B cell (primary cell): ENCODE results near the gene ETV2. TPM values are rescaled to one million over a fixed set of nuclear protein-coding genes. Genes with fewer than 3 reads are reported as not detected.

Experiments used
- ATAC-seq: fragments of 200-7000 bp; cut with Tn5 transposase; one replicate; pipeline ENCODE4 v1.10.0; 2021; ENCODE audit warnings: low read depth, mild to moderate bottlenecking, moderate number of reproducible peaks, moderate library complexity
- CTCF ChIA-PET: fragments of 350-600 bp; sonication (Branson Sonifier 250); formaldehyde crosslinking; loops from one replicate; lab custom pipeline; 2021; ENCODE audit warnings: antibody characterized with exemption, inconsistent platforms; lab: Charles Lee
- POLR2A ChIA-PET: fragments of 350-600 bp; sonication (Branson Sonifier 250); formaldehyde crosslinking; loops from one replicate; lab custom pipeline; 2021; ENCODE audit warnings: antibody characterized with exemption; lab: Charles Lee
- DNase-seq: peaks from one replicate; pipeline ENCODE4 v3.0.0; 2013
- H2AFZ ChIP-seq: 2 replicates; pipeline ENCODE4 v1.6.1; 2012; ENCODE audit warnings: mild to moderate bottlenecking, low read depth, low read length; ENCODE audit not compliant: insufficient read depth, poor library complexity, severe bottlenecking
- H3K27ac ChIP-seq, 2 donors: 1 replicate in 1 of 2; 2 replicates in 1 of 2; pipeline ENCODE4 v1.5.1; 2012 to 2013; ENCODE audit warnings: low read length in 2 of 2, mild to moderate bottlenecking in 2 of 2, moderate library complexity in 1 of 2
- H3K27me3 ChIP-seq, 4 experiments: fragments of 200-600 bp in 1 of 4; sonication (generic) in 1 of 4; replicated peaks in 1 of 4; 1 replicate in 2 of 4; 2 replicates in 2 of 4; pipeline versions ENCODE4 v1.6.1 to v1.7.0; 2013 to 2016; ENCODE audit warnings: low read length in 3 of 4, mild to moderate bottlenecking in 2 of 4, mixed read lengths in 1 of 4, moderate library complexity in 1 of 4; ENCODE audit not compliant: insufficient read depth in 4 of 4, control insufficient read depth in 3 of 4; ENCODE audit errors: control extremely low read depth in 1 of 4
- H3K36me3 ChIP-seq, 2 experiments: replicated peaks in 1 of 2; 1 replicate in 1 of 2; 2 replicates in 1 of 2; pipeline versions ENCODE4 v1.6.1 to v1.7.1; 2013; ENCODE audit warnings: low read length in 1 of 2; ENCODE audit not compliant: insufficient read depth in 2 of 2, control insufficient read depth in 1 of 2; ENCODE audit errors: control extremely low read depth in 1 of 2, extremely low read depth in 1 of 2
- H3K4me1 ChIP-seq, 2 donors: fragments of 200-600 bp in 1 of 2; sonication (generic) in 1 of 2; 1 replicate in 1 of 2; 2 replicates in 1 of 2; pipeline versions ENCODE4 v1.5.1 to v1.6.1; 2013 to 2017; ENCODE audit warnings: low read length in 2 of 2; ENCODE audit not compliant: control insufficient read depth in 2 of 2, insufficient read depth in 2 of 2
- H3K4me2 ChIP-seq: replicated peaks from 2 replicates; pipeline ENCODE3; 2012; ENCODE audit warnings: mild to moderate bottlenecking, low read depth, low read length; ENCODE audit not compliant: poor library complexity, severe bottlenecking
- H3K4me3 ChIP-seq, 5 experiments: fragments of 200-600 bp in 1 of 5; sonication (generic) in 1 of 5; 1 replicate in 3 of 5; 2 replicates in 2 of 5; pipeline versions ENCODE4 v1.5.1 to v1.7.0; 2011 to 2016; ENCODE audit warnings: low read length in 4 of 5, mild to moderate bottlenecking in 4 of 5, low read depth in 2 of 5, control low read depth in 1 of 5, moderate library complexity in 1 of 5; ENCODE audit not compliant: insufficient read depth in 1 of 5; ENCODE audit errors: control extremely low read depth in 1 of 5, extremely low read depth in 1 of 5
- H3K79me2 ChIP-seq: fragments of 200-600 bp; sonication (generic); one replicate; pipeline ENCODE4 v1.6.0; 2016; ENCODE audit warnings: low read length; ENCODE audit not compliant: control insufficient read depth, insufficient read depth
- H3K9ac ChIP-seq: fragments of 200-600 bp; sonication (generic); 2 replicates; pipeline ENCODE4 v1.6.1; 2017; ENCODE audit warnings: mild to moderate bottlenecking, low read length, moderate library complexity
- H3K9me3 ChIP-seq, 3 donors: one replicate each; pipeline versions ENCODE4 v1.6.1 to v1.7.1; 2013; ENCODE audit warnings: low read length in 2 of 3; ENCODE audit not compliant: control insufficient read depth in 2 of 3, insufficient read depth in 1 of 3; ENCODE audit errors: control extremely low read depth in 1 of 3
- H4K20me1 ChIP-seq: 2 replicates; pipeline ENCODE4 v1.6.0; 2012; ENCODE audit warnings: mild to moderate bottlenecking, low read length; ENCODE audit not compliant: insufficient read depth, control insufficient read depth, poor library complexity, severe bottlenecking
- H3K27ac Mint-ChIP-seq: one replicate; pipeline ENCODE4 v1.8.0; 2021; ENCODE audit warnings: mixed read lengths
- H3K27me3 Mint-ChIP-seq: one replicate; pipeline ENCODE4 v1.8.0; 2021; ENCODE audit warnings: mixed read lengths
- H3K4me1 Mint-ChIP-seq: one replicate; pipeline ENCODE4 v1.8.0; 2021; ENCODE audit warnings: mixed read lengths
- H3K4me3 Mint-ChIP-seq: one replicate; pipeline ENCODE4 v1.8.0; 2021; ENCODE audit warnings: mixed read lengths
- H3K9me3 Mint-ChIP-seq: one replicate; pipeline ENCODE4 v1.8.0; 2022; ENCODE audit warnings: mixed read lengths; ENCODE audit not compliant: insufficient read depth
- EZH2 ChIP-seq: IDR thresholded peaks from 2 replicates; pipeline ENCODE4 v1.6.1; 2012; ENCODE audit warnings: borderline replicate concordance, low read depth, mild to moderate bottlenecking, moderate library complexity, low read length; ENCODE audit not compliant: insufficient read depth, poor library complexity, severe bottlenecking
- WGBS: methylation state at CpG from one replicate; pipeline ENCODE4 v1.1.5; 2013; ENCODE audit warnings: missing lambda C conversion rate; ENCODE audit not compliant: insufficient coverage; 5-methylcytosine and 5-hydroxymethylcytosine counted together
- intact Hi-C: fragments of 100-400 bp; cut with micrococcal nuclease; formaldehyde crosslinking; loops from one replicate; pipeline ENCODE4 v1.10.0; 2022
- polyA plus RNA-seq: library from polyadenylated mRNA; depleted of rRNA; stranded (reverse); fragments of >200 nt; gene quantifications from 2 replicates; pipeline ENCODE4 v1.2.3, GENCODE V29; 2012
- total RNA-seq, 2 donors: library from RNA; stranded (reverse); fragments of 120-200 nt in 1 of 2; gene quantifications; 1 replicate in 1 of 2; 2 replicates in 1 of 2; pipeline versions ENCODE4 v1.2.3 to v1.2.4, GENCODE V29; 2013 to 2022
- TF ChIP-seq, protein P1 (sequence below): fragments of 200-600 bp; IDR thresholded peaks from one replicate; pipeline ENCODE4 v1.8.0; 2022; ENCODE audit warnings: antibody characterized with exemption, mild to moderate bottlenecking

The ETV2 gene
- total and polyA plus RNA-seq, 2 donors (not counting 1 experiment from before 2014, with no cell fraction given), result 0.42 to 0.49 TPM

DNA sequence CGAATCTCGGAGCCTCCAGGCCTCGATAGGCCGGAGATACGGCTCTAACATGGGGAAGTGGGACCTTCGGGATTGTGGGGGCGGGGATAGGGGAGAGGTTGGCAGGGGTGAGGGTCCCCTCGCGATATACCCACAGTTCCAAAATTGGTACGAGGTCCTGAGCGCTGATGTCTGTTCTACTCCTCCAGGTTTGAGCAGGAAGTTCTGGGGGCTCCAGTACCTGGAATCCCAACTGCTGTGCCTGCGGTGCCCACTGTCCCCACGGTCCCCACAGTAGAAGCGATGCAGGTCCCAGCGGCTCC lies 12.3 kb upstream of the ETV2 start:
- Histone ChIP-seq H4K20me1 (peaks cover 9% of the 10 kb centered on the region), H3K9me3 (no peaks in the 10 kb centered on the region), H3K36me3 (peaks cover 0 to 34% of the 10 kb centered on the region in 2 experiments), H3K27me3 (no peaks in the 10 kb centered on the region), H3K27ac (peak overlapping the region; percentile 80 to 89), H3K9ac (peak overlapping the region; percentile 81), H3K4me1 (peaks cover 8 to 17% of the 10 kb centered on the region in 2 donors), H2AFZ (peak overlapping the region; percentile 91), H3K4me2 (peak overlapping the region; percentile 78), H3K79me2 (peaks cover 4% of the 10 kb centered on the region), H3K4me3 (peak overlapping the region; percentile 81 to 98 (median 85))
- peak overlapping the region; percentile 99 for H3K27ac Mint-ChIP-seq
- H3K4me3 Mint-ChIP-seq, result peak overlapping the region; percentile 99
- no peaks in the 10 kb centered on the region for H3K27me3 Mint-ChIP-seq
- ChIA-PET CTCF (interaction anchor here (0.9 kb wide), 1 partner anchor 23 kb away, joined by 3 read pairs; no protein-coding TSS in a partner anchor), POLR2A (interaction anchor here (2.2 kb wide), 1 partner anchor 19 kb away, joined by 5 read pairs; no protein-coding TSS in a partner anchor)
- WGBS, result 9% methylated on average over 10 of the region's 15 CpGs
- no peaks in the 10 kb centered on the region for H3K9me3 Mint-ChIP-seq
- intact Hi-C loops, result no loop called here
- ATAC-seq (no peak), DNase-seq (no peak)
- H3K4me1 Mint-ChIP-seq, result peaks cover 25% of the 10 kb centered on the region
- TF ChIP-seq, protein P1, sequence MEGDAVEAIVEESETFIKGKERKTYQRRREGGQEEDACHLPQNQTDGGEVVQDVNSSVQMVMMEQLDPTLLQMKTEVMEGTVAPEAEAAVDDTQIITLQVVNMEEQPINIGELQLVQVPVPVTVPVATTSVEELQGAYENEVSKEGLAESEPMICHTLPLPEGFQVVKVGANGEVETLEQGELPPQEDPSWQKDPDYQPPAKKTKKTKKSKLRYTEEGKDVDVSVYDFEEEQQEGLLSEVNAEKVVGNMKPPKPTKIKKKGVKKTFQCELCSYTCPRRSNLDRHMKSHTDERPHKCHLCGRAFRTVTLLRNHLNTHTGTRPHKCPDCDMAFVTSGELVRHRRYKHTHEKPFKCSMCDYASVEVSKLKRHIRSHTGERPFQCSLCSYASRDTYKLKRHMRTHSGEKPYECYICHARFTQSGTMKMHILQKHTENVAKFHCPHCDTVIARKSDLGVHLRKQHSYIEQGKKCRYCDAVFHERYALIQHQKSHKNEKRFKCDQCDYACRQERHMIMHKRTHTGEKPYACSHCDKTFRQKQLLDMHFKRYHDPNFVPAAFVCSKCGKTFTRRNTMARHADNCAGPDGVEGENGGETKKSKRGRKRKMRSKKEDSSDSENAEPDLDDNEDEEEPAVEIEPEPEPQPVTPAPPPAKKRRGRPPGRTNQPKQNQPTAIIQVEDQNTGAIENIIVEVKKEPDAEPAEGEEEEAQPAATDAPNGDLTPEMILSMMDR, result no peak
- no peak for TF ChIP-seq EZH2

DNA sequence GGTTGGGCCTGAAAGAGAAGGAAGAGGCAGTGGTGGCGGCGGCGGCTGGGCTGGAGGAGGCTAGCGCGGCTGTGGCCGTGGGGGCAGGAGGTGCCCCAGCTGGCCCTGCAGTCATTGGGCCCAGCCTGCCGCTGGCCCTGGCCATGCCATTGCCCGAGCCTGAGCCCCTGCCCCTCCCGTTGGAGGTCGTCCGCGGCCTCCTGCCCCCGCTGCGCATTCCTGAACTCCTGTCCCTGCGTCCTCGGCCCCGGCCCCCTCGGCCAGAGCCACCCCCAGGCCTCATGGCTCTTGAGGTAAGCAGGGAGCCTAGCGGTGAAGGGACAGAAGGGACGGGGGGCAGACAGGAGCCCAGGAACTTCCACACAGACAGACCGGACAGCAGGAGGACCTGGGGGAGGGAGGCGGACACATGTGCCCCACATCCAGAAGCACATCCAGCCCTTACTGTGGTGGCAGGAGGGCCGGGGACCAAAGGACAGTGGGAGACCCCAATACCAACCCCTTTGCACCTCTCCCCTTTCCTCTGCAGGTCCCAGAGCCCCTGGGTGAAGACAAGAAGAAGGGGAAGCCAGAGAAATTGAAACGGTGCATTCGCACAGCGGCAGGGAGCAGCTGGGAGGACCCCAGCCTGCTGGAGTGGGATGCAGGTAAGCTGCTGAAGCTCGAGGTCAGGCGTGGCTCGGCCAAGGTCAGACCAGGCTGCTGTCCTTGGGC lies 7.7 kb upstream of the ETV2 start:
- Mint-ChIP-seq H3K9me3 (no peaks in the 10 kb centered on the region), H3K27ac (no peak overlapping the region), H3K4me1 (peaks cover 15% of the 10 kb centered on the region), H3K4me3 (no peak overlapping the region), H3K27me3 (no peaks in the 10 kb centered on the region)
- no peak overlapping the region for H2AFZ ChIP-seq
- WGBS, result 94% methylated on average over 25 of the region's 29 CpGs
- no peak overlapping the region for H3K9ac ChIP-seq
- H4K20me1 ChIP-seq, result peaks cover 9% of the 10 kb centered on the region
- no peak overlapping the region for H3K4me3 ChIP-seq
- intact Hi-C loops, result no loop called here
- TF ChIP-seq, protein P1, result no peak
- TF ChIP-seq EZH2, result no peak
- H3K4me1 ChIP-seq, result peaks cover 3 to 9% of the 10 kb centered on the region in 2 donors
- peaks cover 1 to 64% of the 10 kb centered on the region in 2 experiments for H3K36me3 ChIP-seq
- H3K27me3 ChIP-seq, result no peaks in the 10 kb centered on the region
- POLR2A ChIA-PET, result interaction anchor here (0.8 kb wide), 1 partner anchor 10 kb away, joined by 3 read pairs; no protein-coding TSS in a partner anchor
- ATAC-seq (no peak), DNase-seq (no peak)
- no peaks in the 10 kb centered on the region for H3K9me3 ChIP-seq
- peaks cover 4% of the 10 kb centered on the region for H3K79me2 ChIP-seq
- no peak overlapping the region for H3K4me2 ChIP-seq
- no peak overlapping the region for H3K27ac ChIP-seq
- CTCF ChIA-PET, result no interaction called here
